BE2C (cell line): ENCODE measurements around the gene TRIM27.

Source experiments
- DNase-seq: peaks from one replicate; pipeline ENCODE4 v3.0.0-alpha.2; 2020
- H3K27me3 ChIP-seq: fragments of 250-450 bp; sonication (Bioruptor Pico); 2 replicates; pipeline ENCODE4 v1.5.1; 2020; ENCODE audit warnings: mild to moderate bottlenecking
- H3K36me3 ChIP-seq: fragments of 250-450 bp; sonication (Bioruptor Pico); 2 replicates; pipeline ENCODE4 v1.5.1; 2020; ENCODE audit warnings: mild to moderate bottlenecking
- H3K4me1 ChIP-seq: fragments of 250-450 bp; sonication (Bioruptor Pico); 2 replicates; pipeline ENCODE4 v1.5.1; 2020
- H3K4me3 ChIP-seq: 2 replicates; pipeline ENCODE4 v1.5.1; 2011; ENCODE audit warnings: low read depth, low read length
- H3K9me3 ChIP-seq: fragments of 250-450 bp; sonication (Bioruptor Pico); 2 replicates; pipeline ENCODE4 v1.5.1; 2020
- TF ChIP-seq, protein P1 (sequence below): IDR thresholded peaks from 2 replicates; pipeline ENCODE4 v1.5.1; 2012; ENCODE audit warnings: mild to moderate bottlenecking, low read depth, low read length

The TRIM27 gene

DNA sequence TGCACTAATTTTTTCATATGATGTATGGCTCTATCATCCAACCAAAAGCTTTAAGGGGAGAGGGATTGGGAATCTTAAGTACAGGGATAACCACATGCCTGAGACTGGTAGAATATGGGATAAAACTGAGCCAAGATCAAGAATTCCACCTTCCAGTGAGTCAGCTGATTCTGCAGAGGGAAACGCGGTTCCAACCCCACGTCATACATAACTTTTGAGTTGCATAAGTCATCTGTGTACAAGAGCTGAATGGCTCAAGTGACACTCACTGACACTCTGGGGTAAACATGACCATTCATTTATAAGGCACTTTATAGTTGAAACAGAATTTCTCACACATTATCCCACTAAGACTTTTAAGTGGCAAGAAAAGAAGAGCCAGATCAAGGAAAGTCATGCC lies 16.4 kb downstream of the TRIM27 start:
- Histone ChIP-seq H3K27me3 (no peaks in the 10 kb centered on the region), H3K4me3 (no peak overlapping the region), H3K9me3 (no peaks in the 10 kb centered on the region), H3K4me1 (no peaks in the 10 kb centered on the region), H3K36me3 (peaks cover 90% of the 10 kb centered on the region)
- TF ChIP-seq, protein P1, sequence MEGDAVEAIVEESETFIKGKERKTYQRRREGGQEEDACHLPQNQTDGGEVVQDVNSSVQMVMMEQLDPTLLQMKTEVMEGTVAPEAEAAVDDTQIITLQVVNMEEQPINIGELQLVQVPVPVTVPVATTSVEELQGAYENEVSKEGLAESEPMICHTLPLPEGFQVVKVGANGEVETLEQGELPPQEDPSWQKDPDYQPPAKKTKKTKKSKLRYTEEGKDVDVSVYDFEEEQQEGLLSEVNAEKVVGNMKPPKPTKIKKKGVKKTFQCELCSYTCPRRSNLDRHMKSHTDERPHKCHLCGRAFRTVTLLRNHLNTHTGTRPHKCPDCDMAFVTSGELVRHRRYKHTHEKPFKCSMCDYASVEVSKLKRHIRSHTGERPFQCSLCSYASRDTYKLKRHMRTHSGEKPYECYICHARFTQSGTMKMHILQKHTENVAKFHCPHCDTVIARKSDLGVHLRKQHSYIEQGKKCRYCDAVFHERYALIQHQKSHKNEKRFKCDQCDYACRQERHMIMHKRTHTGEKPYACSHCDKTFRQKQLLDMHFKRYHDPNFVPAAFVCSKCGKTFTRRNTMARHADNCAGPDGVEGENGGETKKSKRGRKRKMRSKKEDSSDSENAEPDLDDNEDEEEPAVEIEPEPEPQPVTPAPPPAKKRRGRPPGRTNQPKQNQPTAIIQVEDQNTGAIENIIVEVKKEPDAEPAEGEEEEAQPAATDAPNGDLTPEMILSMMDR: no peak
- DNase-seq: no peak

DNA sequence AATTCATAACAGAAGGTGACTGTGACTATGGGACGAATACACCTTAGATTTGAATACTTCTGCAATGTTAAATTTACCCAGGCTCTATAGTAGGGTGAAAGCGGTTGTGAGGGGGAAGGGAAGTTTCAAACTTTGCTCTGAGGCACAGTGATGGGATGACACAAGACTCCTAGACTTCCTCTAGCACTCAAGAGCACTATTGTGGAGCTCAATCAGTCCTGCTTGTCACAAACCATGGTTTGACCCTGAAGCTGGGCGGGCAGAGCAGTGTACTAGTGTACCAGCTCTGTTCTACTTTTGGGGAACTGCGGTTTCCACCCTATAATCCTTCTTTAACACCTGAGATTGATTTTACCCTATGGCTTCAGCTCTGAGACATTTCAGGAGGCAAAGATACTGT lies 17.1 kb downstream of the TRIM27 start:
- no peaks in the 10 kb centered on the region for H3K27me3 ChIP-seq
- no peaks in the 10 kb centered on the region for H3K9me3 ChIP-seq
- no peak for DNase-seq
- TF ChIP-seq, protein P1: no peak
- H3K4me1 ChIP-seq: no peaks in the 10 kb centered on the region
- H3K4me3 ChIP-seq: no peak overlapping the region
- H3K36me3 ChIP-seq: peaks cover 90% of the 10 kb centered on the region

DNA sequence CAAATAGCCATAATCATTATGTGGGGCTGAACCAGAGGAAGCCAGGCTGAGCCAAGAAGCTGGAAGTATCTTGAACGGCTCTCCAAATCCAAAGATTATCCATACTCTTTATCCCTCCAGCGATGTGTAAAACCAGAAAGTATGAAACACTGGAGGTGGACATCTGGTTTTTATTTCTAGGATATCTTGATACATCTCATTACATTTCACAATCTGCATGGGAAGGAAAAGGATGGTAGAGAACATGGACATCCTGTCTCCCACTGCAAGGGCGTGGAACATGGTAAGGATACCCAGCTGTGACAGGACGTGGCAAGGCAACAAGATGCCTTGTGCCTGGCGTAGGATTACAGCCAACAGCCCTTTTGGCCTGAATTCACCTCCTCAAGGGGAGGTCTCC lies 20.1 kb downstream of the TRIM27 start:
- no peaks in the 10 kb centered on the region for H3K4me1 ChIP-seq

DNA sequence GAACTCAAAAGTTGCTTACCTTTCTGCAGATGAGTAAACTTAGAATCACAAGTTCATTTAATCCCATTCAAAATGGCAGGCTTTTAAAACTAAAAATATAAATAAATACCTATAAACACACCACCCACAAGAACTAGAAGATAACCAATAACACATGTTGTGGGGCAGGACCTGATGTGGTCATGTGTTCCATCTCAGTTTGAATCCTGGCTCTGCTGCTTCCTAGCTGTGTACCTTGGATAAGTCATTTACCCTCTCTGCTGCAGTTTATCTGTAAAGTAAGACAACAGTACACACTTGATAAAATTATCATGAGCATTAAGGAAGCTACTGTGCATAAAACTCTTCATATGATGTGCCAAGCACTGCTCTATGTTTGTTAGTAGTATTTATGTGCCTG lies 22.0 kb downstream of the TRIM27 start:
- H3K27me3 ChIP-seq: no peaks in the 10 kb centered on the region

More for the DNA sequence above, 20.1 kb downstream of the TRIM27 start:
- Histone ChIP-seq H3K9me3 (no peaks in the 10 kb centered on the region), H3K27me3 (no peaks in the 10 kb centered on the region), H3K4me3 (no peak overlapping the region), H3K36me3 (peaks cover 73% of the 10 kb centered on the region)
- DNase-seq: no peak
- TF ChIP-seq, protein P1: no peak

DNA sequence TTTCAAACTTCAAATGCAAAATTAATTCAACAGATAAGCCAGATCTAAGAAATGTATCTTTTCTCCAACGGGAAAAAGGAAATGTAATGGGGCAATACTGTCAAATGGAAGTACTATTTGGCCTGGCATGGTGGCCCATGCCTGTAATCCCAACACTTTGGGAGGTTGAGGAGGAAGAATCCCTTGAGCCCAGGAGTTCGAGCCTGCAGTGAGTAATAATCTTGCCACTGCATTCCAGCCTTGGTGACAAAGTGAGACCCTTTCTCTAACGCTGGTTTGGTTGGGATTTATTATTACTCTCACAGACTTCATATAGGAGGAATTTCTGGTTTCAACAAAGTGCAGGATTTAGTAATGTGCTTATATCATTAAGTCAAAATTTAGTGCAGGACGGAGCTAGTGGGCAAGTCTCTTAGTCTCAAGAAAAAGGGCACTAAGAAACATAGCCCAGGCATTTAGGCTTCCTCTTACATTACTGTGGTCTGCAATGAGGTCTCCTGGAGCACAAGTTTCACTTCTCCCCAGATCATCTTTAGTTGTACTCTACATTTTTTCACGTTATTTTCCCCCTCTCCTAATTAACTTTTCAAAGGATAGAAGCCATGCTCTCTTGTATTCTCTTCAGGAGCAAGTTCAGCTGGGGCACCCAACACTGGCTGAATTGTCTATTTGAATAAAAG lies 23.1 kb downstream of the TRIM27 start:
- Histone ChIP-seq H3K27me3 (no peaks in the 10 kb centered on the region), H3K9me3 (no peaks in the 10 kb centered on the region), H3K36me3 (peaks cover 48% of the 10 kb centered on the region), H3K4me1 (no peaks in the 10 kb centered on the region), H3K4me3 (no peak overlapping the region)
- DNase-seq: no peak
- TF ChIP-seq, protein P1: no peak

More for the DNA sequence above, 22.0 kb downstream of the TRIM27 start:
- DNase-seq: no peak
- H3K4me1 ChIP-seq: no peaks in the 10 kb centered on the region
- H3K4me3 ChIP-seq: no peak overlapping the region
- TF ChIP-seq, protein P1: no peak
- no peaks in the 10 kb centered on the region for H3K9me3 ChIP-seq
- H3K36me3 ChIP-seq: peaks cover 56% of the 10 kb centered on the region

DNA sequence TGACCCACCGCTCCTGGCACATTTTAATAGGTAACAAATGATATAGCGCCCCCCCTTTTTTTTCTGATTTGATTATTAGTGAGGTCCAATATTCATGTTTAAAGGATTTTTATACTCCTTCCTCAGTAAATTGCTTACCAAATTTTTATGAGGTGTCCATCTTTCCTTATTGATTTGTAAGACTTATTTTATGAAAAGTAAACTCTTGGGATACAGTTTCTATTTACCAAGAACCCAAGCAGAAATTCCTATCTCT lies 25.1 kb downstream of the TRIM27 start:
- DNase-seq: no peak
- Histone ChIP-seq H3K9me3 (no peaks in the 10 kb centered on the region), H3K36me3 (peaks cover 29% of the 10 kb centered on the region), H3K4me1 (no peaks in the 10 kb centered on the region), H3K4me3 (no peak overlapping the region), H3K27me3 (no peaks in the 10 kb centered on the region)
- TF ChIP-seq, protein P1: no peak
